SK-N-SH treated with all-trans-retinoic acid at 6 μM for 48 hours (cell line): ENCODE results near the gene SMIM29.

ENCODE experiments used
- ATAC-seq: fragments of 200-7000 bp; cut with Tn5 transposase; 3 replicates; pipeline ENCODE4 v1.9.1; 2020; ENCODE audit warnings: mild to moderate bottlenecking, moderate library complexity
- ARNTL ChIP-seq: fragments of 450-650 bp; formaldehyde crosslinking; IDR thresholded peaks from 2 replicates; pipeline ENCODE4 v1.5.0; 2020; ENCODE audit warnings: low read depth, mild to moderate bottlenecking, moderate library complexity, borderline replicate concordance
- BACH2 ChIP-seq: fragments of 250-450 bp; sonication (Bioruptor Pico); IDR thresholded peaks from 2 replicates; pipeline ENCODE4 v1.9.0; 2021; ENCODE audit warnings: mild to moderate bottlenecking, borderline replicate concordance
- CSDC2 ChIP-seq: fragments of 250-450 bp; sonication (Bioruptor Pico); IDR thresholded peaks from 2 replicates; pipeline ENCODE4 v1.5.0; 2020; ENCODE audit warnings: mild to moderate bottlenecking, moderate library complexity
- ESRRG ChIP-seq: fragments of 250-450 bp; sonication (Bioruptor Pico); IDR thresholded peaks from 2 replicates; pipeline ENCODE4 v1.6.1; 2021; ENCODE audit warnings: mild to moderate bottlenecking
- GLIS3 ChIP-seq: fragments of 250-450 bp; sonication (Bioruptor Pico); IDR thresholded peaks from 2 replicates; pipeline ENCODE4 v1.5.0; 2020; ENCODE audit warnings: mild to moderate bottlenecking, moderate library complexity
- OSR1 ChIP-seq: fragments of 250-450 bp; sonication (Bioruptor Pico); IDR thresholded peaks from 2 replicates; pipeline ENCODE4 v1.8.0; 2022; ENCODE audit warnings: moderate library complexity, mild to moderate bottlenecking, inconsistent platforms
- PPARA ChIP-seq: fragments of 250-450 bp; sonication (Bioruptor Pico); IDR thresholded peaks from 2 replicates; pipeline ENCODE4 v1.5.0; 2020; ENCODE audit warnings: mild to moderate bottlenecking, borderline replicate concordance
- RARB ChIP-seq: fragments of 250-450 bp; sonication (Bioruptor Pico); IDR thresholded peaks from 2 replicates; pipeline ENCODE4 v1.8.0; 2021; ENCODE audit warnings: mild to moderate bottlenecking, moderate library complexity
- SNAI2 ChIP-seq: fragments of 250-450 bp; sonication (Bioruptor Pico); IDR thresholded peaks from 2 replicates; pipeline ENCODE4 v1.5.0; 2020; ENCODE audit warnings: mild to moderate bottlenecking, moderate library complexity
- TOX ChIP-seq: fragments of 250-450 bp; sonication (Bioruptor Pico); IDR thresholded peaks from 2 replicates; pipeline ENCODE4 v1.8.0; 2021; ENCODE audit warnings: mild to moderate bottlenecking, moderate library complexity, borderline replicate concordance
- ZC3H10 ChIP-seq: fragments of 250-450 bp; sonication (Bioruptor Pico); IDR thresholded peaks from 2 replicates; pipeline ENCODE4 v1.5.1; 2021; ENCODE audit warnings: mild to moderate bottlenecking, moderate library complexity
- ZFP3 ChIP-seq: fragments of 250-450 bp; sonication (Bioruptor Pico); IDR thresholded peaks from 2 replicates; pipeline ENCODE4 v1.5.0; 2020; ENCODE audit warnings: mild to moderate bottlenecking, moderate library complexity
- ZFP30 ChIP-seq: fragments of 450-650 bp; formaldehyde crosslinking; IDR thresholded peaks from 2 replicates; pipeline ENCODE4 v1.5.0; 2022; ENCODE audit warnings: mild to moderate bottlenecking, moderate library complexity
- ZNF565 ChIP-seq: fragments of 450-650 bp; formaldehyde crosslinking; conservative IDR thresholded peaks from 2 replicates; pipeline ENCODE4 v1.5.0; 2020; ENCODE audit warnings: low read depth, mild to moderate bottlenecking, moderate library complexity
- ZNF70 ChIP-seq: fragments of 450-650 bp; formaldehyde crosslinking; IDR thresholded peaks from 2 replicates; pipeline ENCODE4 v1.5.0; 2020; ENCODE audit warnings: mild to moderate bottlenecking, moderate library complexity
- ZNF8 ChIP-seq: fragments of 450-650 bp; formaldehyde crosslinking; IDR thresholded peaks from 2 replicates; pipeline ENCODE4 v1.5.0; 2020; ENCODE audit warnings: mild to moderate bottlenecking, moderate library complexity
- TF ChIP-seq, protein P1 (sequence below): fragments of 250-450 bp; sonication (Bioruptor Pico); IDR thresholded peaks from 2 replicates; pipeline ENCODE4 v1.8.0; 2020; ENCODE audit warnings: mild to moderate bottlenecking, moderate library complexity, borderline replicate concordance
- TF ChIP-seq, protein P2 (sequence below): fragments of 250-450 bp; sonication (Bioruptor Pico); IDR thresholded peaks from 2 replicates; pipeline ENCODE4 v1.5.0; 2020; ENCODE audit warnings: mild to moderate bottlenecking, moderate library complexity
- TF ChIP-seq, protein P3 (sequence below): fragments of 250-450 bp; sonication (Bioruptor Pico); IDR thresholded peaks from 2 replicates; pipeline ENCODE4 v1.8.0; 2021; ENCODE audit warnings: low read depth, mild to moderate bottlenecking, moderate library complexity, borderline replicate concordance
- TF ChIP-seq, protein P4 (sequence below): fragments of 250-450 bp; sonication (Bioruptor Pico); IDR thresholded peaks from 2 replicates; pipeline ENCODE4 v1.5.1; 2020; ENCODE audit warnings: low read depth, mild to moderate bottlenecking, moderate library complexity
- TF ChIP-seq, protein P5 (sequence below): fragments of 250-450 bp; sonication (Bioruptor Pico); IDR thresholded peaks from 2 replicates; pipeline ENCODE4 v1.5.1; 2021; ENCODE audit warnings: mild to moderate bottlenecking, moderate library complexity

The SMIM29 gene

DNA sequence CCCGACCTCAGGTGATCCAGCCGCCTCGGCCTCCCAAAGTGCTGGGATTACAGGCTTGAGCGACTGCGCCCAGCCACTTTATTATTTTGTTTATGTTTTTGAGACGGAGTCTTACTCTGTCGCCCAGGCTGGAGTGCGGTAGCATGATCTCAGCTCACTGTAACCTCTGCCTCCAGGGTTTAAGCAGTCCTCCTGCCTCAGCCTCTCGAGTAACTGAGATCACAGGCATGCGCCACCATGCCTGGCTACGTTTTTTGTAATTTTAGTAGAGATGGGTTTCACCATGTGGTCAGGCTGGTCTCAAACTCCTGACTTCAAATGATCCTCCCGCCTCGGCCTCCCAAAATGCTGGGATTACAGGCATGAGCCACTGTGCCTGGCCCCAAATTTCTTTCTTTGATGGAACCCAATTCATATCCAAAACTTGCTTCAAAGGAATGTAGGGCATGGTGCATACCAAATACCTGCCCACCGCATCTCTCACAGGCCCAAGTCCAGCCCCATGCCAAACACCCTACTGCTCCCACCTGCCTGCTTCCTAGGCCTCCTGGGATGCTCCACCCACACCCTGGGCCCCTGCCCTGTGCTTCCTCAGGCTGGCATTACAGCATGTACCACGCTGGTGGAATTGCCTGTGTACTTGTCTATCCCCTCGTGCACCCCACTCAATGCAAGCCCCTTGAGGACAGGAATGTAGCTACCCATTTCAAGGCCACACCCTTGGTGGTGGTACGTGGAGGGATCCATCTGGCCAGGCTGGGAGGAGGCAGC lies 17.1 kb downstream of the SMIM29 start:
- no peak for ATAC-seq

DNA sequence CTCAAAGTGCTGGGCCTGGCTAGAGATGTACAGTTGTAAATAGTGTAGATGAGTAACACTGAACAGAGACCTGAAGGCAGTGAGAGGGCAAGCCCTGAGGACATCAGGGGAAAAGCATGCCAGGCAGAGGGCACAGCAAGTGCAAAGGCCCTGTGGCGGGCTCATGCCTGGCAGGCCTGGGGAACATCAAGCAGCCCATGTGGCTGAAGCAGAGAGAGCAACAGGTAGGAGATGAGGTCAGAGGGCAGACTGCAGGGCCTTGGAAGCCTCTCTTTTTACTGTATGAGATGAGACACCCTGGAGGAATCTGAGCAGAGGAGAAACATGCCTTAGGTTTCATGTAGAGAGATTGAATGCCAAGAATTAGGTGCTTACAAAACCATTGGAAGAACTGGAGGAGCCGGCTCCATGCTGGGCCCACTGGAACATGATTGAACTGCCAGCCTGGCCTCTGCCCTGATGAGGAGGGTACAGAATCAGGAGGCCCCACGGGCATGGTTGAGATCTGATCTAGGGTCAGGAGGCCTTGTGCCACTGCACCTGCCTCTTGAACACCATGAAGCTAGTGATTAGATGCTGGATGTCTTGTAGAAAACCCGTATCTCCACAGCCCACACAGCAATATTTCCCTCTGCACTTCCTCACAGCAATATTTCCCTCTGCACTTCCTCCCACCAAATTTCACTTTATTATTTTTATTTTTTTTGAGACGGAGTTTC lies 18.0 kb downstream of the SMIM29 start:
- TF ChIP-seq GLIS3 (CRISPR knock-in tag), result no peak
- TF ChIP-seq, protein P1, sequence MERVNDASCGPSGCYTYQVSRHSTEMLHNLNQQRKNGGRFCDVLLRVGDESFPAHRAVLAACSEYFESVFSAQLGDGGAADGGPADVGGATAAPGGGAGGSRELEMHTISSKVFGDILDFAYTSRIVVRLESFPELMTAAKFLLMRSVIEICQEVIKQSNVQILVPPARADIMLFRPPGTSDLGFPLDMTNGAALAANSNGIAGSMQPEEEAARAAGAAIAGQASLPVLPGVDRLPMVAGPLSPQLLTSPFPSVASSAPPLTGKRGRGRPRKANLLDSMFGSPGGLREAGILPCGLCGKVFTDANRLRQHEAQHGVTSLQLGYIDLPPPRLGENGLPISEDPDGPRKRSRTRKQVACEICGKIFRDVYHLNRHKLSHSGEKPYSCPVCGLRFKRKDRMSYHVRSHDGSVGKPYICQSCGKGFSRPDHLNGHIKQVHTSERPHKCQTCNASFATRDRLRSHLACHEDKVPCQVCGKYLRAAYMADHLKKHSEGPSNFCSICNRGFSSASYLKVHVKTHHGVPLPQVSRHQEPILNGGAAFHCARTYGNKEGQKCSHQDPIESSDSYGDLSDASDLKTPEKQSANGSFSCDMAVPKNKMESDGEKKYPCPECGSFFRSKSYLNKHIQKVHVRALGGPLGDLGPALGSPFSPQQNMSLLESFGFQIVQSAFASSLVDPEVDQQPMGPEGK, result no peak
- no peak for TF ChIP-seq SNAI2 (CRISPR knock-in tag)
- TF ChIP-seq ZNF8 (CRISPR knock-in tag), result no peak
- TF ChIP-seq PPARA, result no peak
- TF ChIP-seq, protein P2, sequence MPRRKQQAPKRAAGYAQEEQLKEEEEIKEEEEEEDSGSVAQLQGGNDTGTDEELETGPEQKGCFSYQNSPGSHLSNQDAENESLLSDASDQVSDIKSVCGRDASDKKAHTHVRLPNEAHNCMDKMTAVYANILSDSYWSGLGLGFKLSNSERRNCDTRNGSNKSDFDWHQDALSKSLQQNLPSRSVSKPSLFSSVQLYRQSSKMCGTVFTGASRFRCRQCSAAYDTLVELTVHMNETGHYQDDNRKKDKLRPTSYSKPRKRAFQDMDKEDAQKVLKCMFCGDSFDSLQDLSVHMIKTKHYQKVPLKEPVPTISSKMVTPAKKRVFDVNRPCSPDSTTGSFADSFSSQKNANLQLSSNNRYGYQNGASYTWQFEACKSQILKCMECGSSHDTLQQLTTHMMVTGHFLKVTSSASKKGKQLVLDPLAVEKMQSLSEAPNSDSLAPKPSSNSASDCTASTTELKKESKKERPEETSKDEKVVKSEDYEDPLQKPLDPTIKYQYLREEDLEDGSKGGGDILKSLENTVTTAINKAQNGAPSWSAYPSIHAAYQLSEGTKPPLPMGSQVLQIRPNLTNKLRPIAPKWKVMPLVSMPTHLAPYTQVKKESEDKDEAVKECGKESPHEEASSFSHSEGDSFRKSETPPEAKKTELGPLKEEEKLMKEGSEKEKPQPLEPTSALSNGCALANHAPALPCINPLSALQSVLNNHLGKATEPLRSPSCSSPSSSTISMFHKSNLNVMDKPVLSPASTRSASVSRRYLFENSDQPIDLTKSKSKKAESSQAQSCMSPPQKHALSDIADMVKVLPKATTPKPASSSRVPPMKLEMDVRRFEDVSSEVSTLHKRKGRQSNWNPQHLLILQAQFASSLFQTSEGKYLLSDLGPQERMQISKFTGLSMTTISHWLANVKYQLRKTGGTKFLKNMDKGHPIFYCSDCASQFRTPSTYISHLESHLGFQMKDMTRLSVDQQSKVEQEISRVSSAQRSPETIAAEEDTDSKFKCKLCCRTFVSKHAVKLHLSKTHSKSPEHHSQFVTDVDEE (CRISPR knock-in tag), result no peak
- no peak for TF ChIP-seq ZNF565
- no peak for TF ChIP-seq CSDC2 (CRISPR knock-in tag)
- no peak for TF ChIP-seq ZFP30 (CRISPR knock-in tag)
- no peak for ATAC-seq

More for the DNA sequence above, 17.1 kb downstream of the SMIM29 start:
- TF ChIP-seq ZC3H10 (CRISPR knock-in tag) (no peak), ZFP3 (CRISPR knock-in tag) (no peak), ESRRG (CRISPR knock-in tag) (no peak), BACH2 (no peak), SNAI2 (CRISPR knock-in tag) (no peak), ZNF8 (CRISPR knock-in tag) (no peak), OSR1 (no peak), TOX (CRISPR knock-in tag) (no peak), CSDC2 (CRISPR knock-in tag) (no peak), RARB (CRISPR knock-in tag) (no peak), ZNF565 (no peak), ARNTL (no peak), PPARA (no peak), ZNF70 (CRISPR knock-in tag) (no peak)
- TF ChIP-seq, protein P2 (CRISPR knock-in tag), result no peak
- TF ChIP-seq, protein P1, result no peak
- TF ChIP-seq, protein P3, sequence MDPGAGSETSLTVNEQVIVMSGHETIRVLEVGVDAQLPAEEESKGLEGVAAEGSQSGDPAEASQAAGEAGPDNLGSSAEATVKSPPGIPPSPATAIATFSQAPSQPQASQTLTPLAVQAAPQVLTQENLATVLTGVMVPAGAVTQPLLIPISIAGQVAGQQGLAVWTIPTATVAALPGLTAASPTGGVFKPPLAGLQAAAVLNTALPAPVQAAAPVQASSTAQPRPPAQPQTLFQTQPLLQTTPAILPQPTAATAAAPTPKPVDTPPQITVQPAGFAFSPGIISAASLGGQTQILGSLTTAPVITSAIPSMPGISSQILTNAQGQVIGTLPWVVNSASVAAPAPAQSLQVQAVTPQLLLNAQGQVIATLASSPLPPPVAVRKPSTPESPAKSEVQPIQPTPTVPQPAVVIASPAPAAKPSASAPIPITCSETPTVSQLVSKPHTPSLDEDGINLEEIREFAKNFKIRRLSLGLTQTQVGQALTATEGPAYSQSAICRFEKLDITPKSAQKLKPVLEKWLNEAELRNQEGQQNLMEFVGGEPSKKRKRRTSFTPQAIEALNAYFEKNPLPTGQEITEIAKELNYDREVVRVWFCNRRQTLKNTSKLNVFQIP (CRISPR knock-in tag), result no peak
- TF ChIP-seq, protein P4, sequence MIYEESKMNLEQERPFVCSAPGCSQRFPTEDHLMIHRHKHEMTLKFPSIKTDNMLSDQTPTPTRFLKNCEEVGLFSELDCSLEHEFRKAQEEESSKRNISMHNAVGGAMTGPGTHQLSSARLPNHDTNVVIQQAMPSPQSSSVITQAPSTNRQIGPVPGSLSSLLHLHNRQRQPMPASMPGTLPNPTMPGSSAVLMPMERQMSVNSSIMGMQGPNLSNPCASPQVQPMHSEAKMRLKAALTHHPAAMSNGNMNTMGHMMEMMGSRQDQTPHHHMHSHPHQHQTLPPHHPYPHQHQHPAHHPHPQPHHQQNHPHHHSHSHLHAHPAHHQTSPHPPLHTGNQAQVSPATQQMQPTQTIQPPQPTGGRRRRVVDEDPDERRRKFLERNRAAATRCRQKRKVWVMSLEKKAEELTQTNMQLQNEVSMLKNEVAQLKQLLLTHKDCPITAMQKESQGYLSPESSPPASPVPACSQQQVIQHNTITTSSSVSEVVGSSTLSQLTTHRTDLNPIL (CRISPR knock-in tag), result no peak
- TF ChIP-seq, protein P5, sequence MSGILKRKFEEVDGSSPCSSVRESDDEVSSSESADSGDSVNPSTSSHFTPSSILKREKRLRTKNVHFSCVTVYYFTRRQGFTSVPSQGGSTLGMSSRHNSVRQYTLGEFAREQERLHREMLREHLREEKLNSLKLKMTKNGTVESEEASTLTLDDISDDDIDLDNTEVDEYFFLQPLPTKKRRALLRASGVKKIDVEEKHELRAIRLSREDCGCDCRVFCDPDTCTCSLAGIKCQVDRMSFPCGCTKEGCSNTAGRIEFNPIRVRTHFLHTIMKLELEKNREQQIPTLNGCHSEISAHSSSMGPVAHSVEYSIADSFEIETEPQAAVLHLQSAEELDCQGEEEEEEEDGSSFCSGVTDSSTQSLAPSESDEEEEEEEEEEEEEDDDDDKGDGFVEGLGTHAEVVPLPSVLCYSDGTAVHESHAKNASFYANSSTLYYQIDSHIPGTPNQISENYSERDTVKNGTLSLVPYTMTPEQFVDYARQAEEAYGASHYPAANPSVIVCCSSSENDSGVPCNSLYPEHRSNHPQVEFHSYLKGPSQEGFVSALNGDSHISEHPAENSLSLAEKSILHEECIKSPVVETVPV, result no peak
